Measurements from ENCODE around the gene LMBR1. TPM values are rescaled to one million over a fixed set of nuclear protein-coding genes. Genes with fewer than 3 reads are reported as not detected.

The LMBR1 gene
- polyA plus RNA-seq, 1 donor from 2014 or later, result 68.9 TPM

- Histone ChIP-seq H2AFZ (ENCODE audit: low read depth, low read length) (no peak overlapping the region), H3F3A (ENCODE audit: insufficient read depth, low read length, poor library complexity, severe bottlenecking) (no peaks in the 10 kb centered on the region), H3K27ac (ENCODE audit: low read length) (no peak overlapping the region), H3K4me3 (ENCODE audit: low read length) (no peak overlapping the region), H3K9me3 (ENCODE audit: low read length) (no peaks in the 10 kb centered on the region), H3K36me3 (ENCODE audit: insufficient read depth, low read length) (no peaks in the 10 kb centered on the region), H3K4me2 (ENCODE audit: low read length) (no peak overlapping the region), H3K27me3 (ENCODE audit: insufficient read depth, low read depth, low read length) (no peaks in the 10 kb centered on the region), H3K9me2 (ENCODE audit: insufficient read depth, low read length) (no peaks in the 10 kb centered on the region), H4K20me1 (ENCODE audit: insufficient read depth) (no peaks in the 10 kb centered on the region), H3K79me2 (replicated peaks; ENCODE audit: insufficient read depth, low read length) (peaks cover 2% of the 10 kb centered on the region), H3K9ac (ENCODE audit: low read length) (no peak overlapping the region)
- TF ChIP-seq REST (IDR thresholded peaks at IDR 0.05; ENCODE audit: borderline replicate concordance) (no peak), EP300 (conservative IDR thresholded peaks at IDR 0.05; ENCODE audit: poor library complexity, severe bottlenecking) (no peak), EZH2 (IDR thresholded peaks at IDR 0.05; ENCODE audit: borderline replicate concordance, insufficient read depth, low read length, poor library complexity, severe bottlenecking) (no peak), CTCF (IDR thresholded peaks at IDR 0.05; ENCODE audit: poor library complexity, severe bottlenecking) (no peak), MXI1 (conservative IDR thresholded peaks at IDR 0.05; ENCODE audit: poor library complexity, severe bottlenecking) (no peak), SMC3 (conservative IDR thresholded peaks at IDR 0.05; ENCODE audit: poor library complexity) (no peak), POLR2AphosphoS5 (IDR thresholded peaks at IDR 0.05) (no peak), RAD21 (conservative IDR thresholded peaks at IDR 0.05) (no peak), TAF1 (IDR thresholded peaks at IDR 0.05; ENCODE audit: low read depth) (no peak)
Measured at GRCh38 chr7:156840134-156840533, 52.8 kb downstream of the LMBR1 start.

GRCh38 chr7:156836443-156836842 is 56.5 kb downstream of the LMBR1 start:
- Histone ChIP-seq H3K9me2 (ENCODE audit: insufficient read depth, low read length) (no peaks in the 10 kb centered on the region), H2AFZ (ENCODE audit: low read depth, low read length) (no peak overlapping the region), H3K27me3 (ENCODE audit: insufficient read depth, low read depth, low read length) (no peaks in the 10 kb centered on the region), H3K4me3 (ENCODE audit: low read length) (no peak overlapping the region), H3K9me3 (ENCODE audit: low read length) (no peaks in the 10 kb centered on the region), H3K36me3 (ENCODE audit: insufficient read depth, low read length) (no peaks in the 10 kb centered on the region), H3F3A (ENCODE audit: insufficient read depth, low read length, poor library complexity, severe bottlenecking) (no peaks in the 10 kb centered on the region), H3K27ac (ENCODE audit: low read length) (no peak overlapping the region), H3K9ac (ENCODE audit: low read length) (no peak overlapping the region), H4K20me1 (ENCODE audit: insufficient read depth) (no peaks in the 10 kb centered on the region), H3K79me2 (replicated peaks; ENCODE audit: insufficient read depth, low read length) (no peaks in the 10 kb centered on the region), H3K4me2 (ENCODE audit: low read length) (no peak overlapping the region)
- TF ChIP-seq RAD21 (conservative IDR thresholded peaks at IDR 0.05), result no peak

- no peaks in the 10 kb centered on the region for H3F3A ChIP-seq (ENCODE audit: insufficient read depth, low read length, poor library complexity, severe bottlenecking)
- no peaks in the 10 kb centered on the region for H3K9me2 ChIP-seq (ENCODE audit: insufficient read depth, low read length)
- H3K27me3 ChIP-seq (ENCODE audit: insufficient read depth, low read depth, low read length), result no peaks in the 10 kb centered on the region
- no peak overlapping the region for H3K9ac ChIP-seq (ENCODE audit: low read length)
- TF ChIP-seq REST (IDR thresholded peaks at IDR 0.05; ENCODE audit: borderline replicate concordance) (no peak), MXI1 (conservative IDR thresholded peaks at IDR 0.05; ENCODE audit: poor library complexity, severe bottlenecking) (no peak), SMC3 (conservative IDR thresholded peaks at IDR 0.05; ENCODE audit: poor library complexity) (no peak), TAF1 (IDR thresholded peaks at IDR 0.05; ENCODE audit: low read depth) (no peak), RAD21 (conservative IDR thresholded peaks at IDR 0.05) (no peak), POLR2AphosphoS5 (IDR thresholded peaks at IDR 0.05) (no peak), CTCF (IDR thresholded peaks at IDR 0.05; ENCODE audit: poor library complexity, severe bottlenecking) (no peak), EP300 (conservative IDR thresholded peaks at IDR 0.05; ENCODE audit: poor library complexity, severe bottlenecking) (no peak), EZH2 (IDR thresholded peaks at IDR 0.05; ENCODE audit: borderline replicate concordance, insufficient read depth, low read length, poor library complexity, severe bottlenecking) (no peak)
- no peak overlapping the region for H3K27ac ChIP-seq (ENCODE audit: low read length)
- no peaks in the 10 kb centered on the region for H4K20me1 ChIP-seq (ENCODE audit: insufficient read depth)
- no peak overlapping the region for H2AFZ ChIP-seq (ENCODE audit: low read depth, low read length)
- H3K79me2 ChIP-seq (replicated peaks; ENCODE audit: insufficient read depth, low read length), result no peaks in the 10 kb centered on the region
- no peaks in the 10 kb centered on the region for H3K9me3 ChIP-seq (ENCODE audit: low read length)
- no peak overlapping the region for H3K4me2 ChIP-seq (ENCODE audit: low read length)
- H3K4me3 ChIP-seq (ENCODE audit: low read length), result no peak overlapping the region
- H3K36me3 ChIP-seq (ENCODE audit: insufficient read depth, low read length), result no peaks in the 10 kb centered on the region
Measured at GRCh38 chr7:156834462-156834861, 58.5 kb downstream of the LMBR1 start.
